GM10266 (cell line): ENCODE data around the gene ASAP2.

Source experiments
- DNase-seq: peaks from one replicate; pipeline ENCODE4 v3.0.0; 2012; ENCODE audit errors: extremely low spot score
- CTCF ChIP-seq: IDR thresholded peaks from 2 replicates; pipeline ENCODE4 v1.5.1; 2012; ENCODE audit warnings: mild to moderate bottlenecking, low read depth; ENCODE audit not compliant: control insufficient read depth, insufficient read depth; ENCODE audit errors: missing control alignments

Gene ASAP2

DNA sequence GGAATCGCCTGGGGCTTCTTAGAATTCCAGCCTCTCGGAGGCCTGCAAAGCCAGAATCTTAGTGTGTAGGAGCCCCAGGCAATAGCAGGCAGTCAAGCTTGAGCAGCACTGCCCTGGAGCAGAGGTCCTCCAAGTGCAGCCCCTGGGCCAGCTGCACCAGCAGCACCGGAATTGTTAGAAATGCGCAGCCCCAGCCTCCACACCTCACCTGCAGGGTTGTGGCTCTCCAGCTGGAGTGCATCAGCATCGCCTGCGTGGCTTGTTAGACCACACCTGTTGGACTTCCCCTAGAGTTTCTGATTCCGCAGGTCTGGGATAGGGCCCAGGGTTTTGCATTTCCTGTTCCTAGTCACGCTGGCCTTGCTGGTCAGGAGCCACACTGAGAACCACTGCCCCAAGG, 100.3 kb downstream of the ASAP2 start:
- no peak for DNase-seq
- no peak for TF ChIP-seq CTCF

DNA sequence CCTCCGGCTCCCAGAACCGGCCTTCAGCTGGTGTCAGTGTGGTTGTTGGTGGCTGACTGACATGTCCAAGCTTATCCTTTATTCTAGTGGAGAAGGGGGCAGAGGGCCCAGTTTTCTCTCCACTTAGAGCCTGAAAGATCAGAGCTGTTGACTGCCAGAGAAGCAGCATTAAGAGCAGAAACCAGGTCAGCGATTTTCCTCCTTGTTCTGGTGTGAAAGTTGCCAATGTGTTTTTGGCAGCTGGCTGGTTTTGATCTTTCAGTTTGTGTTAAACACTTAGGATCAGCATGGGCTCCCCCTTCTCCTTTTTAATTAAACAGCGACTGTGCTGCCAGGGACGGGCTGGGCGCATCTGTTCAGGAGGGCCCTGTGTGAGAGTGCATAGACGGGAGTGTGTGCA, 100.9 kb downstream of the ASAP2 start:
- DNase-seq, result no peak
- no peak for TF ChIP-seq CTCF

GRCh38 chr2:9308186-9308955, 101.8 kb downstream of the ASAP2 start:
- DNase-seq, result no peak
- no peak for TF ChIP-seq CTCF

DNA sequence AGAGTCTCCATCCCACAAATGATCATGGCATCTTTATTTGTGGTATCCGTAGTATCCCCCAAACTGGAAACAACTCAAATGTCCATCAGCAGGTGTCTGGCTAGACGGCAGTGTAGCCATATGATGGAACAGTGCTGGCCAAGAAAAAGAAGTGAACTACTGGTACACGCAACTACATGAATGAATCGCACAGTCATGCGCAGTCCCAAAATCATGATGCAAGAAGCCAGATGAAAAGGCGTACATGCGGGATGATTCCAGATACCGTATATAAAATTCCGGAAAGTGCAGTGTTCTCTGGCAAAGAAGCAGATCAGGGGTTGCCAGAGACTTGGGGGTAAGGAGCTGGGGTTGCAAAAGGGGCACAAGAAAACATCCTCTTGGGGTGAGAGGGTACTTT, 102.5 kb downstream of the ASAP2 start:
- TF ChIP-seq CTCF, result no peak
- DNase-seq, result no peak

GRCh38 chr2:9310377-9310776, 103.8 kb downstream of the ASAP2 start:
- no peak for DNase-seq
- TF ChIP-seq CTCF, result no peak

- TF ChIP-seq CTCF, result no peak
- DNase-seq, result no peak
These were observed 104.2 kb downstream of the ASAP2 start for GRCh38 chr2:9310798-9311197.

DNA sequence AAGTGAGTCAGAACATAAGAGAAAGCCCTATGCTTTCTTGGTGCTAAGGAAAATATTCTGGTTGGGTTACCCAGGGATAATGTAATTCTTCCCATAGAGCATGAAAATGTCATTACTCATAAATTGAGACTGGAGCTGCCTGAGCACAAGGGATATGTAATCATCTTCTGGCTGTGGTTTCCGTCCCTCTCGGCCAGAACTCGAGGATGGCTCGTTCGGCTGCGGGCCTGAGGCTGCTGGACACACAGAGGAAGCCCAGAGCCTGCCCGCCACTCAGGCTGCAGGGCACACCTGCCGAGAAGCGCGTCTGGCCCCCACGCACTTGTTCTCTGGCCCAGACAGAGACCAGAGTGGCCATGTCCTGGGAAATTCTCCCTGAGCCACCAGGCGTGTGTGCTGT, 104.9 kb downstream of the ASAP2 start:
- no peak for DNase-seq
- TF ChIP-seq CTCF, result no peak
